Right lobe of liver (tissue), 4 donors: ENCODE results near the gene KCNMA1.

Experiments used
- POLR2A ChIP-seq: fragments of 450-650 bp; IDR thresholded peaks from one replicate; pipeline ENCODE4 v1.6.1; 2017; ENCODE audit warnings: antibody characterized with exemption, mild to moderate bottlenecking
- TF ChIP-seq, protein P1 (sequence below), 4 donors: fragments of 200-600 bp in 3 of 4; fragments of 450-650 bp in 1 of 4; IDR thresholded peaks; one replicate each; pipeline versions ENCODE4 v1.5.1 to v1.8.0; 2016 to 2022; ENCODE audit warnings: antibody characterized with exemption in 4 of 4, mild to moderate bottlenecking in 2 of 4
- donor health status: DM: no; HTN: no; CAD: no.
- donor health status: DM: no; HTN: no; CAD: no.
- donor health status: DM: no; HTN: yes; CAD: no.

GRCh38 chr10:76974017-76974691 is 663.5 kb downstream of the KCNMA1 start:
- TF ChIP-seq, protein P1, sequence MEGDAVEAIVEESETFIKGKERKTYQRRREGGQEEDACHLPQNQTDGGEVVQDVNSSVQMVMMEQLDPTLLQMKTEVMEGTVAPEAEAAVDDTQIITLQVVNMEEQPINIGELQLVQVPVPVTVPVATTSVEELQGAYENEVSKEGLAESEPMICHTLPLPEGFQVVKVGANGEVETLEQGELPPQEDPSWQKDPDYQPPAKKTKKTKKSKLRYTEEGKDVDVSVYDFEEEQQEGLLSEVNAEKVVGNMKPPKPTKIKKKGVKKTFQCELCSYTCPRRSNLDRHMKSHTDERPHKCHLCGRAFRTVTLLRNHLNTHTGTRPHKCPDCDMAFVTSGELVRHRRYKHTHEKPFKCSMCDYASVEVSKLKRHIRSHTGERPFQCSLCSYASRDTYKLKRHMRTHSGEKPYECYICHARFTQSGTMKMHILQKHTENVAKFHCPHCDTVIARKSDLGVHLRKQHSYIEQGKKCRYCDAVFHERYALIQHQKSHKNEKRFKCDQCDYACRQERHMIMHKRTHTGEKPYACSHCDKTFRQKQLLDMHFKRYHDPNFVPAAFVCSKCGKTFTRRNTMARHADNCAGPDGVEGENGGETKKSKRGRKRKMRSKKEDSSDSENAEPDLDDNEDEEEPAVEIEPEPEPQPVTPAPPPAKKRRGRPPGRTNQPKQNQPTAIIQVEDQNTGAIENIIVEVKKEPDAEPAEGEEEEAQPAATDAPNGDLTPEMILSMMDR (IDR thresholded peaks at IDR 0.05) = no peak
- TF ChIP-seq POLR2A = no peak
